Measurements from ENCODE around the gene LRRC40. TPM values are rescaled to one million over a fixed set of nuclear protein-coding genes. Genes with fewer than 3 reads are reported as not detected.

The LRRC40 gene
- total RNA-seq, 6 experiments from 2014 or later, result 10.6 to 16.5 (median 14.0) TPM

DNA sequence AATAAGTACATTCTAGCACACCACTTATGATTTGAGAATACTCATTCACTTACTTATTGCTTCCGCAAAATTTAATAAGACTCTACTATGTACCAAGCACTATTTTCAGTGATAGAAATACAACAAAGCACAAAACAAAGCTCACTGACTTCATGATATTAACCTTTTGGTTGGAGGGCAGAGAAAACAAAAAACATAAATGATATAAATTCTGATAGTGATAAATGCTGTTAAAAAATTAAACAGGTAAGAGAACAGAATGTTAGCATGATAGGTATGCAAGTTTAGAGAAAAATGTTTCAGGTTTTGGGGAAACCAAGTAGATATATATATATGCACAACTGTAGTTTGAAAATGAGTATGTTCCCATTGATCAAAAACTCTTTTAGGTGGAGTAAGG, 1.2 kb downstream of the LRRC40 start:
- H3K36me3 Mint-ChIP-seq (ENCODE audit: low read depth), result peaks cover 13% of the 10 kb centered on the region
- H3K27ac Mint-ChIP-seq, result no peak overlapping the region
- no peaks in the 10 kb centered on the region for H3K9me3 Mint-ChIP-seq

DNA sequence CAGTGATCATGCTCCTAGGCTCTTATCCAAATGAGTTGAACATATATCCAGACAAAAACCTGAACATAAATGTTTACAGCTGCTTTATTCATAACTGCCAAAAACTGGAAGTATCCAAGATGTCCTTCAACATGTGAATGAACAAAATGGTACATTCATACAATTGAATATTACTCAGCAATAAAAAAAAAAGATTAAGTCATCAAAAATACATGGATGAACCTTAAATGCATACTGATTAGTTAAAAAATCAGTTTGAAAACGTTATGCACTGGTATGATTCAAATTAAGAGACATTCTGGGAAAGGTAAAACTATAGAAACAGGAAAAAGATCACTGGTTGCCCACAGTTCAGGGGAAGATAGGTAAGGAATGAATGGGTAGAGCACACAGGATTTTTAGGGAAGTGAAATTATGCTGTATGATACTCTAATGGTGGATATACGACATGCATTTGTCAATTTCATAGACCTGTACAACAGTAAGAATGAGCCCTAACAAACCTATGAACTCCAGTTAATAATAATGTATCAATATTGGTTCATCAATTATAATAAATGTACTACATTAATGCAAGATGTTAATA, 3.1 kb downstream of the LRRC40 start:
- H3K4me3 Mint-ChIP-seq, result no peak overlapping the region

More for the DNA sequence above, 1.2 kb downstream of the LRRC40 start:
- peaks cover 32% of the 10 kb centered on the region for H3K4me1 Mint-ChIP-seq (ENCODE audit: low read depth)
- peak overlapping the region; percentile 99 for H3K4me3 Mint-ChIP-seq
- no peaks in the 10 kb centered on the region for H3K27me3 Mint-ChIP-seq (ENCODE audit: insufficient read depth)
- TF ChIP-seq CTCF (IDR thresholded peaks at IDR 0.05), result no peak
- no peak for DNase-seq

DNA sequence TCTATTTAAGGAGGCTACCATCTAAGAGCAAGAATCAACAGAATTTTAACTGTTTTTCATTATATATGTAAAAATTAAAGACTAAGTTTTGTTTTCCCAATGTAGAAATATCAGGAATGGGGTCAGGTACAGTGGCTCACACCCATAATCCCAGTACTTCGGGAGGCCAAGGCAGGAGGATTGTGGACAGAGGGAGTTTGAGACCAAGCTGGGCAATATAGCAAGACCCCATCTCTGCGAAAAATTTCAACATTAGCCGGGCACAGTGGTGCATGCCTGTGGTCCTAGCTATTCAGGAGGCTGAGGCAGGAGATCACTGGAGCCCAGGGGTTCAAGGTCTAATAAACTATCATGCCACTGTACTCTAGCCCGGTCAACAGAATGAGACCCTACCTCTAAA, 5.3 kb downstream of the LRRC40 start:
- no peaks in the 10 kb centered on the region for H3K27me3 Mint-ChIP-seq (ENCODE audit: insufficient read depth)
- no peak overlapping the region for H3K27ac Mint-ChIP-seq
- H3K4me1 Mint-ChIP-seq (ENCODE audit: low read depth), result peaks cover 18% of the 10 kb centered on the region

More for the DNA sequence above, 3.1 kb downstream of the LRRC40 start:
- Mint-ChIP-seq H3K27me3 (ENCODE audit: insufficient read depth) (no peaks in the 10 kb centered on the region), H3K27ac (no peak overlapping the region), H3K4me1 (ENCODE audit: low read depth) (peaks cover 20% of the 10 kb centered on the region), H3K9me3 (no peaks in the 10 kb centered on the region), H3K36me3 (ENCODE audit: low read depth) (peaks cover 6% of the 10 kb centered on the region)
- TF ChIP-seq CTCF (IDR thresholded peaks at IDR 0.05), result no peak
- no peak for DNase-seq

GRCh38 chr1:70196333-70196732, 9.0 kb downstream of the LRRC40 start:
- no peak for TF ChIP-seq CTCF (IDR thresholded peaks at IDR 0.05)
- Mint-ChIP-seq H3K27ac (no peak overlapping the region), H3K9me3 (no peaks in the 10 kb centered on the region), H3K4me1 (ENCODE audit: low read depth) (peaks cover 4% of the 10 kb centered on the region), H3K4me3 (no peak overlapping the region), H3K27me3 (ENCODE audit: insufficient read depth) (no peaks in the 10 kb centered on the region), H3K36me3 (ENCODE audit: low read depth) (no peaks in the 10 kb centered on the region; the same call in 1 of the 2 replicates)
- no peak for DNase-seq

More for the DNA sequence above, 5.3 kb downstream of the LRRC40 start:
- DNase-seq, result no peak
- H3K36me3 Mint-ChIP-seq (ENCODE audit: low read depth), result no peaks in the 10 kb centered on the region
- no peaks in the 10 kb centered on the region for H3K9me3 Mint-ChIP-seq
- H3K4me3 Mint-ChIP-seq, result no peak overlapping the region
- TF ChIP-seq CTCF (IDR thresholded peaks at IDR 0.05), result no peak

- Mint-ChIP-seq H3K36me3 (ENCODE audit: low read depth) (no peaks in the 10 kb centered on the region; the same call in 1 of the 2 replicates), H3K27me3 (ENCODE audit: insufficient read depth) (no peaks in the 10 kb centered on the region), H3K9me3 (no peaks in the 10 kb centered on the region), H3K4me1 (ENCODE audit: low read depth) (peaks cover 14% of the 10 kb centered on the region), H3K4me3 (no peak overlapping the region), H3K27ac (no peak overlapping the region)
- DNase-seq, result no peak
- TF ChIP-seq CTCF (IDR thresholded peaks at IDR 0.05), result no peak
These were observed 10.0 kb downstream of the LRRC40 start for GRCh38 chr1:70195342-70195741.
